Measurements from ENCODE around the gene ARHGAP33.
A peak's percentile ranks its signal among the peaks of the same experiment; 100 is the strongest.

- TF ChIP-seq, protein P1, sequence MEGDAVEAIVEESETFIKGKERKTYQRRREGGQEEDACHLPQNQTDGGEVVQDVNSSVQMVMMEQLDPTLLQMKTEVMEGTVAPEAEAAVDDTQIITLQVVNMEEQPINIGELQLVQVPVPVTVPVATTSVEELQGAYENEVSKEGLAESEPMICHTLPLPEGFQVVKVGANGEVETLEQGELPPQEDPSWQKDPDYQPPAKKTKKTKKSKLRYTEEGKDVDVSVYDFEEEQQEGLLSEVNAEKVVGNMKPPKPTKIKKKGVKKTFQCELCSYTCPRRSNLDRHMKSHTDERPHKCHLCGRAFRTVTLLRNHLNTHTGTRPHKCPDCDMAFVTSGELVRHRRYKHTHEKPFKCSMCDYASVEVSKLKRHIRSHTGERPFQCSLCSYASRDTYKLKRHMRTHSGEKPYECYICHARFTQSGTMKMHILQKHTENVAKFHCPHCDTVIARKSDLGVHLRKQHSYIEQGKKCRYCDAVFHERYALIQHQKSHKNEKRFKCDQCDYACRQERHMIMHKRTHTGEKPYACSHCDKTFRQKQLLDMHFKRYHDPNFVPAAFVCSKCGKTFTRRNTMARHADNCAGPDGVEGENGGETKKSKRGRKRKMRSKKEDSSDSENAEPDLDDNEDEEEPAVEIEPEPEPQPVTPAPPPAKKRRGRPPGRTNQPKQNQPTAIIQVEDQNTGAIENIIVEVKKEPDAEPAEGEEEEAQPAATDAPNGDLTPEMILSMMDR (IDR thresholded peaks at IDR 0.05) = no peak
- TF ChIP-seq POLR2A (IDR thresholded peaks at IDR 0.05; ENCODE audit: low read depth) (peak; percentile 2), EP300 (IDR thresholded peaks at IDR 0.05) (peak; percentile 69)
Measured at GRCh38 chr19:35757231-35757748, 18.1 kb upstream of the ARHGAP33 start.

Data from esophagus muscularis mucosa (tissue), 4 donors.